NB4 (cell line): ENCODE data around the gene ZNF23.

Experiments
- CTCF ChIP-seq: IDR thresholded peaks from one replicate; pipeline ENCODE4 v1.5.1; 2012; ENCODE audit warnings: low read depth, low read length
- MAX ChIP-seq: IDR thresholded peaks from 2 replicates; pipeline ENCODE4 v1.6.1; 2011; ENCODE audit warnings: low read depth, low read length
- MYC ChIP-seq: IDR thresholded peaks from 2 replicates; pipeline ENCODE4 v1.6.1; 2011; ENCODE audit warnings: low read depth, low read length
- POLR2A ChIP-seq: IDR thresholded peaks from 2 replicates; pipeline ENCODE4 v1.6.1; 2011; ENCODE audit warnings: mild to moderate bottlenecking; ENCODE audit not compliant: insufficient read length; ENCODE audit errors: extremely low read depth

- TF ChIP-seq CTCF (peak; percentile 73), POLR2A (no peak), MAX (no peak), MYC (no peak)
These were observed 37.8 kb upstream of the ZNF23 start for GRCh38 chr16:71499775-71500364.
